Testis (tissue), 2 donors: ENCODE results near the gene AATK.

Source experiments
- POLR2A ChIP-seq: fragments of 450-650 bp; IDR thresholded peaks from one replicate; pipeline ENCODE4 v1.6.1; 2017; ENCODE audit warnings: antibody characterized with exemption, mild to moderate bottlenecking, moderate library complexity
- TF ChIP-seq, protein P1 (sequence below), 3 experiments: fragments of 450-650 bp in 2 of 3; fragments of 200-600 bp in 1 of 3; sonication (generic) in 1 of 3; IDR thresholded peaks; one replicate each; pipeline ENCODE4 v1.5.1; 2016 to 2019; ENCODE audit warnings: antibody characterized with exemption in 3 of 3, mild to moderate bottlenecking in 2 of 3, moderate library complexity in 1 of 3

DNA sequence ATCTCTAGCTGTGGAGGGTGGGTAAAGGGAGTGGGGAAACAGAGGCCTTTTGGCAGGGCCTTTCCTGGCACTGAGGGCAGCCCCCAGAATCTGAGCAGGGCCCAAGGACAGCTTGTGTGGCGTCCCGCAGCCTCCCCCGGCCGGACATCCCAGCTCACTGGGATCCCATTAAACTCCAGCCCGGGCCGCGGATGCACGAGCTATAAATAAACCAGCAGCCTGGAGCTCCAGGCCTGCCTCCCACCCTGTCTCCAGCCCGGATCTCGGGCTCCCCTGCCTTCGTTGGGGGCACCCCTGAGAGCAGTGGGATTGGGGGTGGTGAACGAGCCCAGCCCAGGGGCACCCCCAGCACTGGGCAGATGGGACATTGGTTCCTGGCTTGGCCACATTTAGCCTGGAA, 13.8 kb upstream of the AATK start:
- TF ChIP-seq POLR2A, result no peak
- TF ChIP-seq, protein P1, sequence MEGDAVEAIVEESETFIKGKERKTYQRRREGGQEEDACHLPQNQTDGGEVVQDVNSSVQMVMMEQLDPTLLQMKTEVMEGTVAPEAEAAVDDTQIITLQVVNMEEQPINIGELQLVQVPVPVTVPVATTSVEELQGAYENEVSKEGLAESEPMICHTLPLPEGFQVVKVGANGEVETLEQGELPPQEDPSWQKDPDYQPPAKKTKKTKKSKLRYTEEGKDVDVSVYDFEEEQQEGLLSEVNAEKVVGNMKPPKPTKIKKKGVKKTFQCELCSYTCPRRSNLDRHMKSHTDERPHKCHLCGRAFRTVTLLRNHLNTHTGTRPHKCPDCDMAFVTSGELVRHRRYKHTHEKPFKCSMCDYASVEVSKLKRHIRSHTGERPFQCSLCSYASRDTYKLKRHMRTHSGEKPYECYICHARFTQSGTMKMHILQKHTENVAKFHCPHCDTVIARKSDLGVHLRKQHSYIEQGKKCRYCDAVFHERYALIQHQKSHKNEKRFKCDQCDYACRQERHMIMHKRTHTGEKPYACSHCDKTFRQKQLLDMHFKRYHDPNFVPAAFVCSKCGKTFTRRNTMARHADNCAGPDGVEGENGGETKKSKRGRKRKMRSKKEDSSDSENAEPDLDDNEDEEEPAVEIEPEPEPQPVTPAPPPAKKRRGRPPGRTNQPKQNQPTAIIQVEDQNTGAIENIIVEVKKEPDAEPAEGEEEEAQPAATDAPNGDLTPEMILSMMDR (IDR thresholded peaks at IDR 0.05), result no peak
